Cardiac fibroblast (primary cell): Measurements from ENCODE around the gene AVPR2.
A peak's percentile ranks its signal among the peaks of the same experiment; 100 is the strongest.

Experiments used
- DNase-seq, 2 donors: peaks; one replicate each; pipeline versions ENCODE4 v3.0.0 to v3.0.0-alpha.2; 2010; ENCODE audit warnings: low read depth in 2 of 2
- H3K4me3 ChIP-seq, 2 donors: replicated peaks in 1 of 2; 1 replicate in 1 of 2; 2 replicates in 1 of 2; pipeline ENCODE4 v1.5.1; 2011; ENCODE audit warnings: low read depth in 2 of 2, low read length in 2 of 2, mild to moderate bottlenecking in 2 of 2, moderate library complexity in 1 of 2
- TF ChIP-seq, protein P1 (sequence below): IDR thresholded peaks from one replicate; pipeline ENCODE4 v1.5.1; 2011; ENCODE audit warnings: low read depth, mild to moderate bottlenecking, low read length, inconsistent platforms

AVPR2 gene

DNA sequence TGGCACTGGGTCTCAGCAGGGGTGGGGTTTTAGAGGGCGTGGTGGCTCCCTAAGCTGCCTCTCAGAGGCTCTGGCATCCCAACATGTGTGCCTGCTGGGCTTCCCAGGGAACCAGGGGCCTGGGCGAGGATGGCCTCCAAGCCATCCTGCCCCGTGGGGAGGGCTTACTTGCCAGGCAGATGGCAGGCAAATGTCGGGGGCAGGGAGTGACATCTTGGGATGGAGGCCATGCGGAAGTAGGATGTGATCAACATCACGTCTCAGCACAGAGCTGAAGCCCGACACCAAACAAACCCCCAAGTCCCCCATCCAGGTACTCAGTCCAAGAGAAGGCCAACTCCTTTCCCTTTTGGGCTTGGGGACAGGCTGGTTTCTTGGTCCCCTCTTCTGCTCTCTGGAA lies 23.2 kb upstream of the AVPR2 start:
- TF ChIP-seq, protein P1, sequence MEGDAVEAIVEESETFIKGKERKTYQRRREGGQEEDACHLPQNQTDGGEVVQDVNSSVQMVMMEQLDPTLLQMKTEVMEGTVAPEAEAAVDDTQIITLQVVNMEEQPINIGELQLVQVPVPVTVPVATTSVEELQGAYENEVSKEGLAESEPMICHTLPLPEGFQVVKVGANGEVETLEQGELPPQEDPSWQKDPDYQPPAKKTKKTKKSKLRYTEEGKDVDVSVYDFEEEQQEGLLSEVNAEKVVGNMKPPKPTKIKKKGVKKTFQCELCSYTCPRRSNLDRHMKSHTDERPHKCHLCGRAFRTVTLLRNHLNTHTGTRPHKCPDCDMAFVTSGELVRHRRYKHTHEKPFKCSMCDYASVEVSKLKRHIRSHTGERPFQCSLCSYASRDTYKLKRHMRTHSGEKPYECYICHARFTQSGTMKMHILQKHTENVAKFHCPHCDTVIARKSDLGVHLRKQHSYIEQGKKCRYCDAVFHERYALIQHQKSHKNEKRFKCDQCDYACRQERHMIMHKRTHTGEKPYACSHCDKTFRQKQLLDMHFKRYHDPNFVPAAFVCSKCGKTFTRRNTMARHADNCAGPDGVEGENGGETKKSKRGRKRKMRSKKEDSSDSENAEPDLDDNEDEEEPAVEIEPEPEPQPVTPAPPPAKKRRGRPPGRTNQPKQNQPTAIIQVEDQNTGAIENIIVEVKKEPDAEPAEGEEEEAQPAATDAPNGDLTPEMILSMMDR, result no peak
- DNase-seq, result no peak
- no peak overlapping the region for H3K4me3 ChIP-seq

DNA sequence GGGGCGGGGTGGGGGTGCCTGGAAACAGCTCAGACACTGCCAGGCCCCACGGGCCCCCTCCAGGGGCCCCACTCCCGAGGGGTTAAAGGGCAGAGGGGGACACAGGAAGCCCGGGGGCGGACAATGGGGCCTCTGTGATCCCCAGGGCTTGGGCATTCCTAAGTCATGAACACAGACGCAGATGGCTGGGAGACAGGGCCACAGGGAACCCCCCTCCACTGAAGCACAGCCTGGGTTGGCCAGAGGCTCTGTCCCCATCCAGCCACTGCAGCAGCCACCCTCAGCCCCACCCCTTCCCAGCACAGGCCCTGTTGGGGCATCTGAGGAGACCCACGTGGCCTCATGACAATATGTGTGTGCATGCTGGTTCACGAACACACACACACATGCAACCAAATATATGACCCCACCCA lies 22.4 kb upstream of the AVPR2 start:
- TF ChIP-seq, protein P1, result no peak

DNA sequence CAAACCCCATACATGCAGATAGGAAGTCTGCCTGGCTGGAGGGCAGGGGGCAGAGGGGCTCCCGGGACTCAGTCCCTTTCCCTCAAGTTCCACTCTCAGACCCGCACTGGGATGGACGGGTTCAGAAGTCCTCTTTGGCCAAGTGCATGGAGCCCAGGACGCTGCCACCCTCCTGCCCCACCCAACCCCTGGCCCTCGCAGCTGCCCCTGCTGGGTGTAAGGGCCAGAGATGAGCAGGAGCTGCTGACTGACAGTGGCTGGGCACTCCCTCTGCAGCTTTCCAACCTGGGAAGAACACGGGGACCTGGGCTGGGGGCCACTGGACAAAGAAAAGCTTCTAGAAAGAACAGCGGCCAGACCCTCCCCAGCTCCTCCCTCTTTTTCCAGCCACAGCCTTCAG lies 21.9 kb upstream of the AVPR2 start:
- H3K4me3 ChIP-seq, result no peak overlapping the region
- TF ChIP-seq, protein P1, result no peak
- no peak for DNase-seq

More for the DNA sequence above, 22.4 kb upstream of the AVPR2 start:
- peak in 1 of 2 donors; percentile 30 for DNase-seq
- H3K4me3 ChIP-seq, result no peak overlapping the region

DNA sequence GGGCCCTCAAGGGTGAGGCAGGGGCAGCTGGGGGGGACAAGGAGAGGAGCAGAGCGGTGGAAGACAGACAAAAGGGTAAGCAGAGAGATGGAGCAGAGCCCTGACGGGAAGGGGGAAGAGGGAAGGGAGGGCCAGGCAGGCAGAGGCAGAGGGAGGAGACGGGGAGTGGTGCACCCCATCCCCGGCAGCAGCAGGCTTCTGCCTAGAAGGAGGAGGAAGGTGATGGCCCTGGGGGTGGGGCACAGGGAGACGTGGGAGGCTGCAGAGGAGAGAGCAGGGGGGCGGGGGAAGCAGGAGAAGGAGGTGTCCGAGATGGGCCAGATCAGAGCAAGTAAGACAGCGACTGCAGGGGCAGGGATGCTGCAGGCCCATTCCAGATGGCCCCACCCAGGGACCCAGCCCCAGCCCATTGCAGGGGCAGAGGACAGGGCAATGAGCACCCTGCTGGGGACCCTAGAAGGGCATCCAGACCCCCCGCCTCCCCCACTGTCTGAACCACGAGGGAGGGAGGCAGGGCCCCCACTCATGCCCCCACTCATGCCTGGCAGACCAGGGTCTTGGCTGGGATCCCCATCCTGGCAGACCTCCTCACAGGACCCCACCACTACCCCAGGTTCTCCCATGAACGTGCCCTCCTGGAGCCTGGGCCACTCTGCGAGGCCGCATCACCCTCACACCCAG lies 21.2 kb upstream of the AVPR2 start:
- DNase-seq, result no peak
- H3K4me3 ChIP-seq, result no peak overlapping the region
- TF ChIP-seq, protein P1, result no peak

DNA sequence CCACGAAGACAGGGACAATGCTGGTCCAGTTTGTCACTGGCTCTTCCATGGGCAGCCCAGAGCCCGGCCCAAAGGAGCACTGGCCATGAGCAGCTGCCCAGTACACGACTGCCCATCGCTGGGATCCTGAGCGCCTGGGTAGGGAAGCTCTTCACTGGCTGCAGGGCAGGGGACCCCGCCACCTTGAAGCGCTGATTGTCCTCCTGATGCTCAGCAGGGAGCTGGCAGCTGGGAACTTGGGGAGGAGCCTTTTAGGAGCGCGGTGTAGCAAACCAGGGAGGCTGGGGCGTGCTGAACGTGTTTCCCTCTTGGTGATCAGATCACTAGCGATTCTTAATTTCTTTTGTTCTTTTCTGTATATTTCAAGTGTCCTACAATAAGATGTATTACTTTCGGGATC lies 20.3 kb upstream of the AVPR2 start:
- DNase-seq, result no peak
- no peak overlapping the region for H3K4me3 ChIP-seq
- TF ChIP-seq, protein P1, result no peak

DNA sequence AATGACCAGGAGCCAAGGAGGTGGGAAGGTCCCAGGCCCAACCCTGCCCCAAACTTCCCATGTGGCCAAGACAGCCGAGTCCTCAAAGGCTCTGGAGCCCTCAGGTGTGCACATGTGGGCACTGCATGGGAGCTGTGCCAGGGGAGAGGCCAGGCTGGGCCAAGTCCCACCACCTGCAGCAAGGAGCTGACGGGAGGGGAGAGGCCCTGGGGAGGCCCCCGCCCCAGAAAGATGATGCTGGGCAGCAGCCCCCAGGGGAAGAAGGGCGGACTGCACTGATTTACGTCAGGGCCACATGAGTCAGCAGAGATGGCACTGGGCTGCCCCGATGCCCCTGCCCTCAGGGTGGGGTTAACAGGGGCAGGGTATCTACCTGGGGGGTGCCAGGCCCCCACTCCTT lies 19.9 kb upstream of the AVPR2 start:
- no peak overlapping the region for H3K4me3 ChIP-seq
- no peak for DNase-seq
- TF ChIP-seq, protein P1, result no peak
